ENCODE measurements around the gene AADAC.

DNA sequence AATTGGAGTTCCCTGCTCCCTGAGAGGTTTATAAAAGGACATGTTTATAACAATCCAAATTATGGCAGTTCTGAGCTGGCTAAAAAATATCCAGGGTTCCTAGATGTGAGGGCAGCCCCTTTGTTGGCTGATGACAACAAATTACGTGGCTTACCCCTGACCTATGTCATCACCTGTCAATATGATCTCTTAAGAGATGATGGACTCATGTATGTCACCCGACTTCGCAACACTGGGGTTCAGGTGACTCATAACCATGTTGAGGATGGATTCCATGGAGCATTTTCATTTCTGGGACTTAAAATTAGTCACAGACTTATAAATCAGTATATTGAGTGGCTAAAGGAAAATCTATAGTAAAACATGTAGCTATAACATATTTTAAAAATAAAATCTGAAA is 13.9 kb downstream of the AADAC start:
- TF ChIP-seq POLR2A (IDR thresholded peaks at IDR 0.05) (no peak), CTCF (IDR thresholded peaks at IDR 0.05) (no peak)
